Calu3 (cell line): ENCODE data around the gene CACNA1G. TPM values are rescaled to one million over a fixed set of nuclear protein-coding genes. Genes with fewer than 3 reads are reported as not detected.

Experiments
- BruUV-seq: library from RNA; stranded (reverse); fragments of 400-500 nt; replicated peaks from 2 replicates; lab custom pipeline; 2021; lab: Mats Ljungman, UMichigan
- CTCF ChIA-PET: fragments of 300-600 bp; sonication (Branson Sonifier 250); formaldehyde crosslinking; loops from one replicate; lab custom pipeline; 2022; ENCODE audit warnings: antibody characterized with exemption; lab: Charles Lee
- DNase-seq: peaks from one replicate; pipeline ENCODE4 v3.0.0; 2022
- H3K27ac Mint-ChIP-seq: one replicate; pipeline ENCODE4 v1.8.0; 2022; ENCODE audit warnings: mixed read lengths; ENCODE audit not compliant: unreplicated experiment
- H3K27me3 Mint-ChIP-seq: one replicate; pipeline ENCODE4 v1.8.0; 2022; ENCODE audit warnings: mixed read lengths; ENCODE audit not compliant: unreplicated experiment
- H3K36me3 Mint-ChIP-seq: one replicate; pipeline ENCODE4 v1.8.0; 2022; ENCODE audit warnings: mild to moderate bottlenecking, moderate library complexity, mixed read lengths; ENCODE audit not compliant: insufficient read depth, unreplicated experiment
- H3K4me1 Mint-ChIP-seq: one replicate; pipeline ENCODE4 v1.8.0; 2022; ENCODE audit warnings: mild to moderate bottlenecking, low read depth, mixed read lengths; ENCODE audit not compliant: unreplicated experiment
- H3K4me3 Mint-ChIP-seq: one replicate; pipeline ENCODE4 v1.8.0; 2022; ENCODE audit warnings: mild to moderate bottlenecking, low read depth, moderate library complexity, mixed read lengths; ENCODE audit not compliant: unreplicated experiment
- H3K9me3 Mint-ChIP-seq: one replicate; pipeline ENCODE4 v1.8.0; 2022; ENCODE audit warnings: low read depth, mixed read lengths; ENCODE audit not compliant: unreplicated experiment
- CTCF ChIP-seq: fragments of 200-600 bp; IDR thresholded peaks from one replicate; pipeline ENCODE4 v1.8.0; 2022; ENCODE audit warnings: antibody characterized with exemption; ENCODE audit not compliant: unreplicated experiment
- intact Hi-C: fragments of 100-400 bp; cut with micrococcal nuclease; formaldehyde crosslinking; loops from one replicate; pipeline ENCODE4 v1.10.0; 2022; ENCODE audit not compliant: unreplicated experiment
- total RNA-seq: library from RNA; stranded (reverse); gene quantifications from 2 replicates; pipeline ENCODE4 v1.2.3, GENCODE V29; 2022

Gene CACNA1G
- total RNA-seq, 1 experiment from 2014 or later, result not detected

- DNase-seq, result no peak
- Mint-ChIP-seq H3K36me3 (no peaks in the 10 kb centered on the region), H3K27ac (no peak overlapping the region), H3K27me3 (peaks cover 81% of the 10 kb centered on the region), H3K4me3 (no peak overlapping the region), H3K9me3 (no peaks in the 10 kb centered on the region), H3K4me1 (no peaks in the 10 kb centered on the region)
- no TSS peak for BruUV-seq
- CTCF ChIA-PET, result interaction anchor here (1.3 kb wide), 1 partner anchor 14 kb away, joined by 3 read pairs; no protein-coding TSS in a partner anchor
- TF ChIP-seq CTCF, result no peak
- intact Hi-C loops, result no loop called here
Measured at GRCh38 chr17:50612281-50612680, 51.8 kb downstream of the CACNA1G start.

- H3K27me3 Mint-ChIP-seq, result peaks cover 72% of the 10 kb centered on the region
- DNase-seq, result no peak
- H3K9me3 Mint-ChIP-seq, result no peaks in the 10 kb centered on the region
- intact Hi-C loops, result no loop called here
- H3K4me3 Mint-ChIP-seq, result no peak overlapping the region
- CTCF ChIA-PET, result interaction anchor here (1.3 kb wide), 1 partner anchor 13 kb away, joined by 3 read pairs; no protein-coding TSS in a partner anchor
- no peak for TF ChIP-seq CTCF
- BruUV-seq, result no TSS peak
- H3K4me1 Mint-ChIP-seq, result no peaks in the 10 kb centered on the region
- no peaks in the 10 kb centered on the region for H3K36me3 Mint-ChIP-seq
- no peak overlapping the region for H3K27ac Mint-ChIP-seq
Measured at GRCh38 chr17:50613007-50613992, 52.8 kb downstream of the CACNA1G start.

GRCh38 chr17:50614471-50615051 is 54.0 kb downstream of the CACNA1G start:
- H3K36me3 Mint-ChIP-seq, result no peaks in the 10 kb centered on the region
- H3K4me3 Mint-ChIP-seq, result no peak overlapping the region
- no peak for DNase-seq
- no peak overlapping the region for H3K27ac Mint-ChIP-seq
- intact Hi-C loops, result no loop called here
- TF ChIP-seq CTCF, result no peak
- peaks cover 67% of the 10 kb centered on the region for H3K27me3 Mint-ChIP-seq
- CTCF ChIA-PET, result interaction anchor here (4.3 kb wide), 1 partner anchor 13 kb away, joined by 22 read pairs; no protein-coding TSS in a partner anchor
- H3K9me3 Mint-ChIP-seq, result no peaks in the 10 kb centered on the region
- BruUV-seq, result no TSS peak
- peaks cover 6% of the 10 kb centered on the region for H3K4me1 Mint-ChIP-seq

GRCh38 chr17:50615828-50616227 is 55.3 kb downstream of the CACNA1G start:
- DNase-seq, result no peak
- intact Hi-C loops, result no loop called here

More at GRCh38 chr17:50615828-50616227, 55.3 kb downstream of the CACNA1G start:
- H3K27ac Mint-ChIP-seq, result no peak overlapping the region
- CTCF ChIA-PET, result interaction anchor here (1.1 to 4.3 kb wide), 2 partner anchors 11 to 65 kb away, joined by 3 to 22 read pairs; no protein-coding TSS in a partner anchor
- TF ChIP-seq CTCF, result no peak
- no peak overlapping the region for H3K4me3 Mint-ChIP-seq
- BruUV-seq, result no TSS peak
- no peaks in the 10 kb centered on the region for H3K9me3 Mint-ChIP-seq
- H3K27me3 Mint-ChIP-seq, result peaks cover 67% of the 10 kb centered on the region
- H3K36me3 Mint-ChIP-seq, result no peaks in the 10 kb centered on the region
- peaks cover 9% of the 10 kb centered on the region for H3K4me1 Mint-ChIP-seq
